ENCODE results near the gene ADM2.

The ADM2 gene

DNA sequence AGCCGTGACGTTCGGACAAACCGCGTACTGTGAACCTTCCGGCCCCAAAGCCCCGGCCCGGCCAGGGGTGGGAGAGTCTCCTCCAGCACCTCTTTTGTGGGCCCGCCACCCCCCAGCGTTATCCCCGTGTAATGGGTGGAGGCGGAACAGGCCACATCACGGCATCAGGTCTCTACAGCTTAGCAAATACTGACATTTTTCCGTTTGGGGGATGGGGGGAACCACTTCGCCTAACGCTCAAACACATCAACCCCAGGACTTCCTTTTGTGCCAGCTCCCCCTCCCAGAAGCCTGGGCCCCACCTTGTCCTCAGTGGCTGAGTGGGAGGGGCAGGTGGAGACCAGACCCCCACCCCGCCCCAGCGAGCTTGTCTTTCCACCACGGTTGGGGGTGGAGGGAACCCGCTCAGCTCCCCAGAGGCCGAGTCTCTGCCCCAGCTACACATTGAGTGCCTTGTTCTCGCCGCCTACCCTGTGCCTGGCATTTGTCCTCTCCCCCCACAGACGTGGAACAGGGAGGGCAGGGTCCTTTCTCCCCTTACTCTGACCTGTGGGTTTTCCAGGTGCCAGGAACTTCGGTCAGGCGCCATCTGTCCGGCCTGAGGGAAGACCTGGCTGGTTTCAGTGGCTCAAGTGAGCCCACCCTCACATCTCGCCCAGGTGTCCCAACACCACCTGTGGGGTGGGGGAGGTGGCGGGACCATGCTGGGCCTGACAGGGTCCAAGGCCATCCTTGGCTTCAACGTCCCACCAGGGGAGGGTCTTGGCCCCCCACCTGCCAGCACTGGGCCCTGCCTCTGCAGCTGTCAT, 36.1 kb upstream of the ADM2 start:
- FAIRE-seq = no peak

DNA sequence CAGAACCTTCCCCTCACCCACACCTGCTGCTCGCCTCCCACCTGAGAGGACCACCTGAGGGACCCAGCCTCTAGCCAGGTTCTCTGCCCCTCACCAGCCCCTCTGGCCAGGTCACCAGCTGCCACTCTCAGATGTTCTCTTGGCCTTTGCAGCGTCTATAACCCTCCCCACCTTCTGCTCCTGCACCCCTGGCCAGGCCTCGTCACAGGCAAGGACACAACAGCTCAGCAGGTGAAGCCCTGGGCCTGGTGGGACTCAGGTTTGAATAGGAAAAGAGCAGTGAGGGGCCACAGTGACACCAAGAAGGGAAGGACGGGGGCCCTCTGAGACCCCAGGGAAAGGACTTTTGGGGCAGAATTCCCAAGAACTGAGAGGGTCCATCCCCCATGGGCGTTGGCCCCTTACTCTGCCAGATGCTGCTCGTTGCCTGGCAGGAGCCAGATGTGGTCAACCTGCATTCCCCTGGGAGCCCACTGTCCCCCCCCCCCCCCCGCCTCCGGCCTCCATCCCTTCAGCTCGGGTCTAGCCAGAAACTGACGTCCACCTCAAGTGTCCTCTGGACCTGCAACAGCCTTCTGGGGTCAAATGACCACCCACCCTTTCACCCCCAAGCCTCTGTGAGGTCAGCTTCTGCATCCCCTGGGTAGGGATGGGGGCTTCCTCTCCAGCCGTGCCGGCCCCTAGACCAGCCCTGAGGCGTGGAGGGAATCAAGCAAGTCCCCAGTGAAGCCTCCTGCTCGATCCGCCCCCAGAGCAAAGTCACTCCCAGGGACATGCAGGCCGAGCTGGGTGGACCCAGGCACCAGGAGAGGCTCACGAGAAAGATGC, 35.2 kb upstream of the ADM2 start:
- no peak for FAIRE-seq

DNA sequence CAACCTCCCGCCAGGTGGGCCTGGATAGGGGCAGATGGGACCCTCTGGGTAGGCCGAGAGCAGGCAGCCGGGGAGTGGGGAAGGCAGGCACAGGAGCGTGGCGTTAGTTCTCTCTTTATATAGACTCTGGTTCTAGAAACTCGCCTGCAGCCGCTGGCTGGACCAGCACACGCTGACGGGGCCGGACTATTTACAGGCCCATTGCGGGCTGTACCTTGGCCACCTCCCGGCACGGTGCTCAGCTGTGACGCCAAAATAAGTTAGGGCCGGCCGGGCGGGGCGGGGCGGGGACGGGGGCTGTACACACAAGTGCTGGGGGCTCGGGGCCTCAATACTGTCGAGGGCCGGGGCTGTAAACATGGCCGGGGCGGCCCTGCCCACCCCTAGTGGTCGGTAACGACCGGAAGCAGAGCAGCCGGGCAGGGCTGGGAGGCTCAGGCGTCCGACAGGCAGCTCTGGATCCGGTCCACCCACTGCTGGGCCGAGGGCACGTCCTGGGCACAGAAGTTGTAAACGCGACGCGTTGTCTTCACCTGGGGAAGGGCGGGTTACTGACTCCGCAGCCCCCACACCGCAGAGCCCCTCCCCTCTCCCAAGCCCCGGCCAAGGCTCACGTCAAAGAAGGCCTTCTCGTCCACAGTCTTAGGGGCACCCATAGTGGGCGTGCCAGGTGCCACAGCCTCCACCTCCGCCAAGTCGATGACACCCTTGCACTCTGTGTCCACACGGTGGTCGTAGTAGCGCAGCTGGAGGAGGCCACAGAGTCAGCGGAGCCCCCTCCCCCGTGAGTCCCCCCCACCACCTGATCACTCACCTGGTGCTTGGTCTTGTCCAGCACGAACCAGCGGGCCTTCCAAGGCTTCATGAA, 34.4 kb upstream of the ADM2 start:
- no peak for FAIRE-seq

DNA sequence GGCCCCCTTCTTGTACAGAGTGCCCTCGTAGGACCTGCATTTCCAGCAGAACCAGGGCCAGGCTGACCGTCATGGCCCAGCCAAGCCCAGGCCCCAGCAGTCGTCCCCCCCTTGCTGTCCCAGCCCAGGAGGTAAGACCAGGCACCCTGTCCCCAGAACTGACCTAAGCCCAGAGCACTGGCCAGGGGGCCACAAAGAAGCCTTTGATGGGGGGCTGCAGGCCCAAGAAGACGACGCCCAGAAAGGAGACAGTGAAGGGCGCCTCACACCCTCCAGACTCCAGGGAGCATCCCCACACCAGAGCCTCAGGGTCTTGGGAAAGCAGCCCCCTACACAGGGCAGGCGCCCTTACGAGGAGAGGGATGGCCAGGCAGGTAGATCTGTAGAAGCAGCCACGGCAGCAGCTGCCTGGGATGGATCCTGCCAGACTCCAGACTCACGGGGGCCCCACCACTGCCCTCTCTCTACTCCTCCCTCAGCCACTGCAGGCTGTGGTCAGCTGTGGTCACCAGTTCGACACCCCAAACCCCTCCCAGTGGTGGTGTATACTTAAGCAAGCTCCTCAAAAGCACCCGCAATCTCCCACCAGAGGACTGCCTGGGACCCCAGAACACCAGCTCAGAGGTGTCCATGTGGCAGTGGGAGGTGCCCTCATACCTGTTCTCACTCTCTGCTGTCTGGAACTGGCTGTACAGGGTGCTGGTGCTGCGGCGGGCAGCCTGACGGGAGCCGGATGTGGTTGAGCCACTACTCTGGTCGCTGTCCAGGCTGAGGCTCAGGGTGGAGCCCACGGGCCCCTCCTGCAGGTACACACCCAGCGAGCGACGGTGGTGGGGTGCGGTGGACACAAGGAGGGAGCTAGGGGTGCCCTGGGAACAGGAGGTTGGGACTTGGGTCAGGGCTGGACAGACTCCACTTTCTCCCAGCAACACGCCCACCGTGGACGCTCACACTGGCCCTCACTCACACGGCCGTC, 33.5 kb upstream of the ADM2 start:
- no peak for FAIRE-seq

DNA sequence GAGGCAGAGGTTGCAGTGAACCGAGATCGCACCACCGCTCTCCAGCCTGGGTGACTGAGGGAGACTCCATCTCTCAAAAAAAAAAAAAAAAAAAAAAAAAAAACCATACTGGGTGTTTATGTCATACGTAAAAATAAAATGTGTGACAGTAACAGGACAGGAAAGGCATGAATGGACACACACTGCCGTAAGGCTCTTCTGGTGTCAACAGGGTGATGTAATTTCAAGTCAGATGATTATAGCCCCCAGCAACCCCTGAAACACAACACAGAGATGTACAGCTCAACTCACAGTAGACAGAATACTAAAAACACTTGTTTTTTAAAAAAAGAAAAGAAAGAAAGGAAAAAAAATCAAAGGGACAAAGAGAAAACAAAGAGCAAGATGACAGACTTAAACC, 28.7 kb upstream of the ADM2 start:
- no peak for FAIRE-seq

DNA sequence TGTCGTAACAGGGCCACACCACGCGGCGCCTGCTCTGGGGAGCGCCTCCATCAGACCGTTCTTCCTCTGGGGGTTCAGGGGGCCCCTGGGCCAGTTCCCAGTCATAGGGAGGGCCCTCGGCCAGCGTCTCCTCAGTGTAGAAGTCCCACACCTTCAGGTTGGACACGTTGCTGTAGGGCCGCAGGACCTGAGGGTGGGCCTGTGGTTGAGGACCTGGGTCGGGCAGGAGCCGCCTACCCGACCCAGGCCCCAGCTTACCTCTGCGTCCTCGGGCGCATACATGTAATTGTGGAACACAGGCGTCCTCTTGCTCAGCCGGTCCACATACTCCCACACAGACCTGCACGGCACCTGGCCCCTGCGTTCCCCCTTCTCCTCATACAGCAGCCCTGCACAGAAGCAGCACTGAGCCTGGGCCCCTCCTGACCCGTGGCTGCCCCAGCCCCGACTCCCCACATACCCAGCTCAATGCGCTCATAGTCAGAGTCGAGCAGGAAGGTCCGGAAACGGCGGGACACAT, 26.7 kb upstream of the ADM2 start:
- FAIRE-seq = no peak

DNA sequence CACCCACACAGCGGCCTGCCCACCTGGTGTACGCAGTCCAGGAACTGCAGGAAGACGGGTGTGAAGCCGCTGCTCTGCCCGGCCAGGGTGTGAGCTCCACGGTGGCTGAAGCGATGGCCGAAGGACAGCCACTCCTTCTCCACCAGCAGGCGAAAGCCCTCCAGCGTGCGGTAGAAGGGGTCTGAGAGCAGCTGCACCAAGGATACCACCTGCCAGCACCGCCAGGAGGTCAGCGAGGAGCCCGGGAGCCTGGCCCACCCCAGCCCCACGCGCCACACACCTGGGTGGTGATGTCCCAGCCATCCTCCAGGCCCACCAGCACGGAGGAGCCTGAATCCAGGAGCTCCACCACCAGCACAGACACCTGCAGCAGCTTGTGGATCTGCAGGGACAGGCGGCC, 26.1 kb upstream of the ADM2 start:
- no peak for FAIRE-seq

DNA sequence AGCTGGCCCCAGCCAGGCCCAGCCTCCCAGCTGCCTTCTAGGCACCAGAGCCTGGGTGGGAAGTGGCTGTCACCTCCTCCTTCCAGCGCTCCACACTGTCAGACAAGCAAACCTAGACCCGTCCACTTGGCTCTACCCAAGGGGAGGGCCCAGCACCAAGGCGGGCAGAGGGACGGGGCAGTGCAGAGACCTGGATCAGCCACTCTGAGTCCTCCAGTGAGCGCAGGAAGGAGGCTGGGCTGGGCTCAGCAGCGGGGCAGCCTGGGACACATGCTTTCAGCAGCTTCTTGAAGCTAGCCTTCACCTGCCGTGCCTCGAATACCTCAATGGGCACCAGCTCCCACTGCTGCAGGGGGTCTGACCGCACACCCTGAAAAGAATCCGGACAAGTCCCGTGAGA, 25.3 kb upstream of the ADM2 start:
- FAIRE-seq = no peak

DNA sequence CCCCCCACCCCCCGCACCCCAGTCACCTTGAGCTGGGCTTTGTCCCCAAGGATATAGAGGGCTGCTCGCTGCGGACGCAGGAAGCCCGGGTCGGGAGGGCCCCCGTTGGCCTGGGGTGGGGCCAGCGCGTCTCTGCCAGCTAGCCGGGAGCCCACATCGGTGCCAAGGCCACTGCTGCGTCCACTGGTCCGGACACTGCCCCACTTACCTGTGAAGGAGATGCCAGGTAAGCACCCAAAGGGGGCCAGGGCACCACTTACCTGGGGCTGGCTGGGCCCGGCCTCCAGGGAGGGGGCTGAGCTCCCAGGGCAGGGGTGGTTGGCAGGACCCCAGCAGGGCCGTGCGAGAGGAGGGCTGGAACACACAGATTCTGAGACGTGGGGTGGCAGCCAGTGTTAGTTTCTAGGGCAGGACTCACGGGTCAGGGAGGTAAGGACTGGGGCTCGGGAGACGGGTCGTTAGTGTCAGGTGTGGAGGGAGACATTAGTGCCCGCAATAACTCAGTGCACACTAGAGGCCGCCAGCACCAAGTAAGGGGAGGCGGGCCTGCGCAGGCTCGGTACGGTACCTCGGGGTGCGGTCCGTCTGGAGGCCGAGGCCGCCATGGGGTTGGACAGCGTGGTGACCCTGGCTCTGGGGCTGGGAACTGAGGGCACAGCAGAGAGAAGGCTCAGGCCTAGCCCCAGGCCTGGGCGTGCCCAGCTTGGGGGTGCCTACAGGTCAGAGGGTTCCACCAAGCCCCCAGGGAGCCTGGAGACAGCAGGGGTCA, 24.7 kb upstream of the ADM2 start:
- no peak for FAIRE-seq

DNA sequence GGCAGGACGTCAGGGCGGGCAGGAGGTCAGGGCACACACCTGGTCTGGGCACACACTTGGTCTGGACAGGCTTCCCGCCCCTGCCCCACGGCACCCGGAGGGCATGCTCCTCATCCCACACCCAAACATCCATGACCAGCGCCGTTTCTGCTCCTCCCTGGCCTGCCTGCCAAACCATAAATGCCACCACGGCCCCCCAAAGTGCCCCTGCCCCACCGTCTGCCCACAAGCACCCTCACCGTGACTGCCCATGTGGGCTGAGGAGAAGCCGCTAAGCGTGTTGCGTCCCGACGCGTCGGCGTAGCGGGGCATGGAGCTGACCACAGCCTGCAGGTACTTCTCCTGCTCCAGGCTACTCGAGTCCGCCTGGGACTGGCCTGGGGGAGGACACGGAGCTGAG, 22.3 kb upstream of the ADM2 start:
- FAIRE-seq = no peak

DNA sequence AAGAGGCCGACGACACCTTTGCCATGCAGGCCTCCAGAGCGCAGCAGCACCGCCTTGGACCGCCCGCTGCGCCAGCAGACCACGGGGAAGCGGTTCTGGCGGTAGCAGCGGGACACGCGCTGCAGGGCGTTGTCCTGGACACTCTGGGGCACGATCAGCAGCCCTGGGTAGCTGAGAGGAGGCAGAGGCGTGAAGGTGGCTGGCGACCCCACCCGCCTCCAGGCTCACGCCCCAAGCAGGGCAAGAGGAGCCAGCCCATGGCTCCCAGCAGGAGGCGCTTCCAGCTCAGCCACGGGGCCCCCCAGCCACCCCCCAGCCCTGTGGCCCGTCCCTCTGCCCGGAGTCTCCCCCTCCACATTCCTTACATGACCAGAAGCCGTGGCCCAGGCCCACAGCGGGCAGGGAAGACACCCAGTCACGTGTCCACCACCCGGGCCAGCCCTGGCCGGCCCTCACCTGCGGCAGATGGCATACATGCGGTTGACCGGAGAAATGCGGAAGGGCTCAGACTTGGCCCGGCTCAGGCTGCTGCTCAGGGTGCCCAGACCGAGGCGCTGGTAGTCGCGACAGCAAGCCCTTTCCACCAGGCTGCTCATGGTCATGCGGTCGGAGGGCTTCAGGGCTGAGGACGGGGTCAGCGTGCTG, 21.7 kb upstream of the ADM2 start:
- FAIRE-seq = no peak

DNA sequence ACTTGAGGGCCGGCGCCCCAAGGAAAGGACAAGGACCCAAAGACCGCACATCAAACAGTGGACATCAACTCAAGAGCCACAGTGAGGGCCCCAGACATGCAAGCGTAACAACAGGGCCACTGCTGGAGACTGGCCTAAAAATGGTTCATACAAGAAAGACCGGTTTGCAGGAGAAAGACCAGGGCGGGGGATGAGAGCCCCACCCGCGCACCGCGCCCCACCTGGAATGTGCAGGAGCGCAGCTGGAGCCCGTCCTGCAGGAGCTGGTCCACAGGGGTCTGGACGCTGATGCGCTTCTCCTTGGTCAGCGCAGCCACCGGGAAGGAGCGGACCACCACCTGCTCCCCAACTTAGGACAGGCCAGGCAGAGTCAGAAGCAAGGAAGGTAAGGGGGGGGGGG, 20.4 kb upstream of the ADM2 start:
- no peak for FAIRE-seq

DNA sequence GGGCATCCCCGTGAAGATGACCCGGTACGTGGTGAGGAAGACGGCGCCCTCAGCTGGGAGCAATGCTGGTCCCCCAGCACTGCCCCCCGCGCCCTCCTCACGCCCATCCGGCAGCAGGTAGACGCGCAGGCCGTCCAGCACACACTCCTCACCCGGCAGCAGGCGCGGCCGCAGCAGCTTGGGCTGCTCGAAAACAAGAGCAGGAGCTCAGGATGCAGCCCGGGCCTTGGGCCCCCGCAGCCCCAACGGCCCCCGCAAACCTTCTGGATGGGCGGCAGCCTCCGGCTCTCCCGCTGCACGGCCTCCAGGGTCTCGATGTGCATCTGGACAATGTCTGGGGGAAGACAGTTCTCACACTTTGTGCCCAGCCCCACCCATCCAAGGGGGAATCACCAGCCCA, 19.8 kb upstream of the ADM2 start:
- no peak for FAIRE-seq

DNA sequence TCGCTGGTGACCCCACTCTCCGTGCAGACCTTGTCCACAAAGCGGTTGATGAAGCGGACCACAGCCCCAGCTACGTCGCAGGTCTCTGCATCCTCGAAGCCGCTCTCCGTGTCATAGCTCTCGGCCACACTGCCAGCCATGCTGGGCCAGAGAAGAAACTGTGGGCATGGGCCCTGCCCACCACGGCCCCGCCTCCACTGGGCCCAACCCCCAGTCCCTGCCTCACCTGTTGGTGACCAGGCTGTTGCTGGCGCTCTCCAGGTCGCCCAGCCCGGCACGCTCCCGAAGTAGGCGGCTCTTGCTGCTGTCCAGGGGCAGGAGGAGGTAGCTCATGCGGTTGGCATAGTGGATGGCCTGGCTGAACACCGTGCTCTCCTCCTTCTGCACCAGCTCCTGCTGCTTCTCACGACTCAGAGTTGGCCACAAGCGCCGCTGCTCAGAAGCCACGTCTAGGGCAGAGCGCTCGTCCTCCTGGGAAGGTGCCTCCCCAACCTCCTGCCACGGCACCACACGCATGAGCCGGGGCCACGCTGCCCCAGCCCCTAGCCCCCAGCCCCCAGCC, 19.3 kb upstream of the ADM2 start:
- FAIRE-seq = no peak

DNA sequence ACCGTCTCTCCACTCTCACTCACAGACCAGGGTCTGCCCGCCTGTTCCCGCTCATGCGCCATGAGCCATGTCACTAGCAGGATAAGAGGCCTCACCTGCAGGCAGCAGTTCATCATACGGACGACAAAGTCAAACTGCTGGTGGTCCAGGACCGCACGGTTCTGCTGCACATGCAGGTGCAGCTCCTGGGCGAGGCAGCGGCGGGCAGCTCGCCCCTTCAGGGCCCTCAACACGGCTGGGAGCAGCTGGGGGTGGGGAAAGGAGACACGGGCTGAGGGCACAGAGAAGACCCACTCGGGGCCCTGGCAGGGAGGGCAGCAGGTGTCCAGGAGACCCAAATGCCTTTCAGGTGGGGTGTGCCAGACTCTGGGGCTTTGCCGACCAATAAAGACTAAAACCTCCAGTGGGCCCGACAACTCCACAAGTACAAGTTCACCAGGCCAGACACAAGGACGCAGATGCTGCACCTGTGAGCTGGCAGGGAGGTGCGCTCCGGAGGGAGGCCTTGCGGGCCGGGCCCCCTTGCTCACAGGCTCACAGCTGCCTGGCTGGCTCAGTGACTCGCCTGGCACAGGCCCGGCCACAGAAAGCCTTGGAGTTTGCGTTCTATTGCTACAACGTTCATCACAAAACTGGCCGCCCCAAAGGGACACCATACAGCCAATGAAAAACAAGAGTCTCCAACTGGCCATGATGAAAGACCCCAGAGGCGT, 18.0 kb upstream of the ADM2 start:
- no peak for FAIRE-seq

DNA sequence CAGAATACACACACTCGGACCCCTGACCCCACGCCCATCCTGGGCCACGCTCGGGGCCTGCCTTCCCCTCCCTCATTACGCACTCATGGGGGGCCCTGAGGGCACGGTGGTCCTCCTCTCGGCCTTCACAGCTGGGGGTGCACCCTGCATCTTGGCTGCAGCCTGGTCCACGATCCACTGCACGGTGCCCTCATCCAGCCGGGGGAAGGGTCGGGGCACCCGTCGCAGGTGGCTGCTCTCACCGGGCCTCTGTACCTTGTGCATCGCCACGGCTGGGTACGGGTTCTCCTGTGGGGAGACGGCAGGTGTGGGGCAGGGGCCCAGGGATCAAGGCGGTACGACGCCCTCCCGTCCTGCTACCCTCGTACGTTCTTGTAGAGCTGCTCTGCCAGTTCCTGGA, 16.9 kb upstream of the ADM2 start:
- no peak for FAIRE-seq

DNA sequence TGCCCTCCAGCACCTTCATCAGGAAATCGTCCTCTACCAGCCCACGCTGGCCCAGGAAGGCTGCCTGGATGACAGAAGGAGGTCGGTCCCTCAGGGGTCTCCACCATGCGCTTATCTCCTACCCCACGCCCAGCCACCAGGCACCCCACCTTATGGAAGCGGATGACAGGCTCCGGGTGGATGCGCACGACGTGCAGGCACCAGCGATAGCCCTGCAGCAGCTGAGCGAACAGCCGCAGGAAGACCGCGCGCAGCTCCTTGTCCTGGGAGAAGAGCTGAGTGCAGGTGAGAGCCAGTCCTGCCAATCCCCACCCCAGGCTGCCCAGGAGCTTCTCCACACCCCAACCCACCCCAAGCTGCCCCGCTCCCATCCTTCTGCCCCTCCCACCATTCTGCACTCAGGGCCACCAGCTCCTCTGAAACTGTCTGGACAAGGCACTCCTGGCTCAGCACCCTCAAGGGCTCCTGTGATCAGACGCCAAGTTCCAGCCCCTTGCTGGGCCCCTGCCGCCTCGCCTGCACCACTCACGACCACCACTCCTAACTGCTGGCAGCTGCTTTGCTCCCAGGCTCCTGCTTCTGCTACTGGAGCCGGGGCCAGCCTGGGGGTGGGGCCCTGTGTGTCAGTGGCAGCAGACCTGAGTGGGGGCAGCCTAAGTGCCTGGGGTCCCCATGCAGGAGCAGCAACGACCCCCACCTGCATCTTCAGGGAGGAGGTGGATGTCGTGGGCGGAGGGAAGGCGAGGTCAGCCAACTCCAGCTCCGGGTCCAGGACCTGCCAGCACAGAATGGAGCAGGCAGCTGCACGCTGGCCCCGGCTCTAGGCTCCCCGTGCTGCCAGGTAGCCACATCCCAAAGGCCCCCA, 16.0 kb upstream of the ADM2 start:
- FAIRE-seq = no peak

DNA sequence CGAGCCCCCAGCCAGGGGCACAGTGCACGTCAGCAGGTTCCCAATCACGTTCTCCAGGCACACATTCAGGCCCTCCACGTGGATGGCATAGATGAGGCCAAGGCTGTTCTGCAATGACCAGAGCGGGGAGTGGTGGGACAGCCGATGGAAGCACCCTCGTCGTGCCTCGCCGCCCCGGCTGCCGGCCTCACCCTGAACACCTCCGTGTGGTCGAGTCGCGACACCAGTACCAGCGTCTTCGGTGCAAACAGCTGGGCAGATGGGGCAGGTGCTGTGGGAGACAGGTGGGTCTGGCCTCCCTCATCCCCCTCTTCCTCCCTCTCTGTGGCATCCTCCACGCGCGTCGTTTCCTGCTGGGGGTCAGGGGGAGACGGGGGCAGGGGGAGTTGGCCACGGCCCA, 14.0 kb upstream of the ADM2 start:
- FAIRE-seq = no peak
